ENCODE data around the gene TDP1.
"Not testable (repeated sequence)": the region's sequence is repeated elsewhere in the genome, so short reads cannot be mapped to it uniquely, and the experiment has no call there.

Gene TDP1

GRCh38 chr14:90049390-90049789, 93.7 kb downstream of the TDP1 start:
- no peak for DNase-seq (ENCODE audit: low read depth in 3 of 3)

- no peak for DNase-seq (ENCODE audit: low read depth in 3 of 3)
These were observed 94.5 kb downstream of the TDP1 start for GRCh38 chr14:90050271-90050670.

- DNase-seq (ENCODE audit: low read depth in 3 of 3) = no peak
These were observed 97.3 kb downstream of the TDP1 start for GRCh38 chr14:90053044-90053443.

- no peak for DNase-seq (ENCODE audit: low read depth in 3 of 3)
These were observed 99.1 kb downstream of the TDP1 start for GRCh38 chr14:90054803-90055202.

- DNase-seq (ENCODE audit: low read depth in 3 of 3) = no peak
These were observed 101.1 kb downstream of the TDP1 start for GRCh38 chr14:90056826-90057225.

GRCh38 chr14:90058876-90059458, 103.2 kb downstream of the TDP1 start:
- DNase-seq (ENCODE audit: low read depth in 3 of 3) = no peak

- peak in 2 of 3 experiments; percentile 19 to 58 for DNase-seq (ENCODE audit: low read depth in 3 of 3)
These were observed 104.7 kb downstream of the TDP1 start for GRCh38 chr14:90060312-90060964.

- DNase-seq (ENCODE audit: low read depth in 3 of 3) = peak in 1 of 3 experiments; percentile 7
These were observed 105.4 kb downstream of the TDP1 start for GRCh38 chr14:90060965-90061684.

GRCh38 chr14:90061685-90062126, 106.0 kb downstream of the TDP1 start, which contains the start of gene KCNK13:
Gene KCNK13, plus strand, starts transcription at chr14:90061994. Its CDS starts 212 bp downstream, at chr14:90062206.
- peak in 1 of 3 experiments; percentile 1 for DNase-seq (ENCODE audit: low read depth in 3 of 3)

- DNase-seq (ENCODE audit: low read depth in 3 of 3) = peak in 1 of 3 experiments; percentile 7
These were observed 106.5 kb downstream of the TDP1 start for GRCh38 chr14:90062127-90062794.

GRCh38 chr14:90062822-90063539, 107.3 kb downstream of the TDP1 start:
- DNase-seq (ENCODE audit: low read depth in 3 of 3) = no peak

- no peak for DNase-seq (ENCODE audit: low read depth in 3 of 3)
These were observed 116.6 kb downstream of the TDP1 start for GRCh38 chr14:90072350-90072749.

GRCh38 chr14:90079576-90079975, 123.8 kb downstream of the TDP1 start:
- DNase-seq (ENCODE audit: low read depth in 3 of 3) = no peak

- no peak for DNase-seq (ENCODE audit: low read depth in 3 of 3)
These were observed 131.7 kb downstream of the TDP1 start for GRCh38 chr14:90087433-90087832.

GRCh38 chr14:90088176-90088575, 132.4 kb downstream of the TDP1 start:
- no peak for DNase-seq (ENCODE audit: low read depth in 3 of 3)

- not testable (repeated sequence) for DNase-seq (ENCODE audit: low read depth in 3 of 3)
These were observed 133.8 kb downstream of the TDP1 start for GRCh38 chr14:90089486-90089885.

GRCh38 chr14:90091393-90091792, 135.7 kb downstream of the TDP1 start:
- no peak for DNase-seq (ENCODE audit: low read depth in 3 of 3)

GRCh38 chr14:90093942-90094595, 138.3 kb downstream of the TDP1 start:
- no peak for DNase-seq (ENCODE audit: low read depth in 3 of 3)
